HEK293T (cell line): Measurements from ENCODE around the gene SH3PXD2A.

Experiments
- CTCF ChIA-PET: fragments of 350-600 bp; formaldehyde crosslinking; extraction: SDS; loops from one replicate; lab custom pipeline; 2021; ENCODE audit warnings: antibody characterized with exemption, inconsistent platforms; lab: Yijun Ruan, JAX
- POLR2A ChIA-PET: fragments of 350-600 bp; formaldehyde crosslinking; extraction: SDS; loops from one replicate; lab custom pipeline; 2020; ENCODE audit warnings: antibody characterized with exemption, inconsistent platforms; lab: Yijun Ruan, JAX
- DNase-seq: peaks from one replicate; pipeline ENCODE4 v3.0.0; 2012; ENCODE audit warnings: mixed read lengths; ENCODE audit errors: extremely low spot score
- ARNT ChIP-seq: fragments of 450-650 bp; IDR thresholded peaks from 2 replicates; pipeline ENCODE4 v1.6.1; 2017; ENCODE audit warnings: mild to moderate bottlenecking
- BHLHE40 ChIP-seq: fragments of 450-650 bp; IDR thresholded peaks from 2 replicates; pipeline ENCODE4 v1.6.1; 2016; ENCODE audit warnings: mild to moderate bottlenecking, moderate library complexity, borderline replicate concordance
- CTBP1 ChIP-seq: fragments of 450-650 bp; IDR thresholded peaks from 2 replicates; pipeline ENCODE4 v1.6.1; 2016; ENCODE audit warnings: borderline replicate concordance
- ELF4 ChIP-seq: fragments of 450-650 bp; IDR thresholded peaks from 2 replicates; pipeline ENCODE4 v1.6.1; 2017; ENCODE audit warnings: antibody characterized with exemption
- FOXA1 ChIP-seq: fragments of 450-650 bp; IDR thresholded peaks from 2 replicates; pipeline ENCODE4 v1.6.1; 2016; ENCODE audit warnings: mild to moderate bottlenecking
- FOXK2 ChIP-seq: fragments of 450-650 bp; IDR thresholded peaks from 2 replicates; pipeline ENCODE4 v1.6.1; 2016; ENCODE audit warnings: mild to moderate bottlenecking
- FOXM1 ChIP-seq: fragments of 450-650 bp; IDR thresholded peaks from 2 replicates; pipeline ENCODE4 v1.6.1; 2017; ENCODE audit warnings: mild to moderate bottlenecking, borderline replicate concordance
- HDGF ChIP-seq: fragments of 450-650 bp; IDR thresholded peaks from 2 replicates; pipeline ENCODE4 v1.6.1; 2017; ENCODE audit warnings: antibody characterized with exemption, borderline replicate concordance
- L3MBTL2 ChIP-seq: fragments of 450-650 bp; conservative IDR thresholded peaks from 2 replicates; pipeline ENCODE4 v1.6.1; 2016; ENCODE audit warnings: mild to moderate bottlenecking
- LEF1 ChIP-seq: fragments of 450-650 bp; IDR thresholded peaks from 2 replicates; pipeline ENCODE4 v1.6.1; 2017; ENCODE audit warnings: mild to moderate bottlenecking, borderline replicate concordance
- NFRKB ChIP-seq: fragments of 450-650 bp; IDR thresholded peaks from 2 replicates; pipeline ENCODE4 v1.6.1; 2016; ENCODE audit warnings: mild to moderate bottlenecking, moderate library complexity
- PKNOX1 ChIP-seq: fragments of 450-650 bp; IDR thresholded peaks from 2 replicates; pipeline ENCODE4 v1.6.1; 2016
- SP1 ChIP-seq: fragments of 450-650 bp; IDR thresholded peaks from 2 replicates; pipeline ENCODE4 v1.6.1; 2017
- SUZ12 ChIP-seq: fragments of 450-650 bp; IDR thresholded peaks from 2 replicates; pipeline ENCODE4 v1.6.1; 2016; ENCODE audit warnings: mild to moderate bottlenecking
- TARDBP ChIP-seq: fragments of 450-650 bp; IDR thresholded peaks from 2 replicates; pipeline ENCODE4 v1.6.1; 2016
- ZNF384 ChIP-seq: fragments of 450-650 bp; IDR thresholded peaks from 2 replicates; pipeline ENCODE4 v1.6.1; 2016

SH3PXD2A gene

DNA sequence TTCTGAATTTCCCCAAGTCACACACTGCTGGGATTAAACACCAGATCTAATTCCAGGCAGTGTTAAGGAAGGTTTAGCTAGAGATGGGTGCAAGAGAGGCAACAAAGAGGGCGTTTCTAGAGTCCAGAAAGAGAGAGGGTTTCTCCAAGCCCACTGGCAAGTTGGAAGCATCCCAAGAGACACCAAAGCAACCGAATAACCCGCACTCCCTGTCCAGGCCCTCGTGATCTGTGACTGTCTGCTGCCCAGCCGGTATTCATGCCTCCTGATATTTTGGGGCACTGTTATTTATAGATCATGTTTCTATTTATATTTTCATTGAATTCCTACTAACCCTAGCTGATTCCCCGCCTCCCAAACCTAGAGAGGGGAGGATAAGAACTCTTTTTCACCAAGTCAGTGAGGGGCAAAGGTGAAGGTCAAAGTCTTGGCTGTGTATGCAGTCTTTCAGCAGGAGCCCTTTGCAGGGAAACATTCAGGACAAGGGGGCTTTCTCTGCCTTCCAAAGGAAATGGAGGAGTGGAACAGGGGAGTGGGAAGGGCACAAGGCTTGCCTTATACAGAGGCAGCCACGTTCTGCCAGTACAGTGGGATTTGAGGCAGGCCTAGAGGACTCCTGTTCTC lies 103.6 kb downstream of the SH3PXD2A start:
- no peak for DNase-seq
- ChIA-PET CTCF (interaction anchor here (1.2 kb wide), 2 partner anchors 12 to 85 kb away, joined by 3 read pairs; no protein-coding TSS in a partner anchor), POLR2A (no interaction called here)
- TF ChIP-seq L3MBTL2 (no peak), ELF4 (no peak), FOXA1 (no peak), SUZ12 (no peak), TARDBP (no peak), HDGF (no peak), FOXM1 (no peak), ARNT (no peak), CTBP1 (no peak), SP1 (no peak), NFRKB (no peak), ZNF384 (no peak), PKNOX1 (no peak), BHLHE40 (no peak), LEF1 (no peak), FOXK2 (no peak)

DNA sequence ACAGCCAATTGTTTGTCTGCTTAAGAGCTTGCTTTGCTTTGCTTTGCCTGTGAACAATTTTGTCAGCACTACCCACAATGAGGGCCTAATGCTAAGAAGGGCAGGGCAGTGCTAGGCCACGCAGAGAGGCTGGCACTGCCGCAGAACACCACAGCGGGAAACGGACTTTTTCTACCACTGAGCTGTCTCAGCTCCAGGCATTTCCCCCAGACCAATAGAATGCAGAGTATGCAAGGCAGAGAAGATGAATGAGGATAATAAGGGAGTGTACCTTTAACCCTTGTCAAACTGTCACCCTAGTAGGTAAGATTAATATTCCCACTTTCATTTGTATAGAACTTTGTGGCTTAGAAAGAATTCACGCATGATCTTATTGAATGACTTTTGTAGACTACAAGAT lies 104.5 kb downstream of the SH3PXD2A start:
- POLR2A ChIA-PET: no interaction called here
- TF ChIP-seq PKNOX1 (no peak), SUZ12 (no peak), LEF1 (no peak), HDGF (no peak), TARDBP (no peak), SP1 (no peak), ARNT (no peak), ZNF384 (no peak), CTBP1 (no peak), FOXA1 (no peak), NFRKB (no peak), FOXK2 (no peak), BHLHE40 (no peak), L3MBTL2 (no peak), FOXM1 (no peak)
- CTCF ChIA-PET: interaction anchor here (1.0 to 1.2 kb wide), 2 partner anchors 11 to 96 kb away, joined by 3 read pairs; no protein-coding TSS in a partner anchor
- DNase-seq: no peak

GRCh38 chr10:103749779-103750178 lies 105.6 kb downstream of the SH3PXD2A start:
- no peak for TF ChIP-seq TARDBP
- TF ChIP-seq SUZ12: no peak
- no peak for TF ChIP-seq PKNOX1
- no peak for TF ChIP-seq ZNF384
- no peak for TF ChIP-seq FOXM1
- TF ChIP-seq SP1: no peak
- TF ChIP-seq LEF1: no peak
- no peak for DNase-seq
- CTCF ChIA-PET: no interaction called here
- POLR2A ChIA-PET: no interaction called here

GRCh38 chr10:103748020-103748419 lies 107.4 kb downstream of the SH3PXD2A start:
- POLR2A ChIA-PET: interaction anchor here (1.1 kb wide), 1 partner anchor 18 kb away, joined by 3 read pairs; no protein-coding TSS in a partner anchor
- CTCF ChIA-PET: interaction anchor here (1.4 kb wide), 1 partner anchor 15 kb away, joined by 3 read pairs; no protein-coding TSS in a partner anchor

DNA sequence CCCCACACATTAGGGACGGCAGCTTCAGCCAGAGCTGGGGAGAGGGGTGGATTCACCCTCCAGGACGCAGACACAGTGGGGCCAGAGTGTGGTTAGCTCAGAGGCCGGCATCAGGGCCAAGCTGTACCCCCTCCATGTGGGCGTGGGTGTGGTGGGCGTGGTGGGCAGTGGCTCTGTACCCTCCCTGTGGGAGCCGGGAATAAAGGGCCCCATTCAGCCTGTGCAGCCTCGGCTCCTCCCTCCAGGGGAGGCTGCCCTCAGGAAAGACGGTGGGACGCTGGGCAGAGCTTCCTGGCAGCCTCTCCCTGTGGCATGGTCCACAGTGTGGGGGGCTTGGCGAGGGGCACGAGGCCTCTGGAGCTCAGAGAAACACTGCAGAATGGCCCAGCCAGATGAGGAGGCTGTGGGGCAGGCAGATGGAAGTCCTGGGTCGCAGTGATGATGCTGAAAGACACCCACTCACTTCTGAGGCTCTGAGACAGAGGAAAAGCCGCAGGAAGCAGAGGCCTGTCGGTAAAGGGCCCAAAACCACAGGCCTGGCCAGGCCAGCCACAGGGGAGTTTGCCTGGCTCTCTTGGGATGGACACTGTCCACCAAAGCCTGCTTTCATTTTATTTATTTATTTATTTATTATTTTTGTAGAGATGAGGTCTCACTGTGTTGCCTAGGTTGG lies 108.0 kb downstream of the SH3PXD2A start:
- ChIA-PET CTCF (interaction anchor here (1.4 kb wide), 1 partner anchor 14 kb away, joined by 3 read pairs; no protein-coding TSS in a partner anchor), POLR2A (interaction anchor here (1.1 kb wide), 1 partner anchor 17 kb away, joined by 3 read pairs; no protein-coding TSS in a partner anchor)
- DNase-seq: no peak

More at GRCh38 chr10:103748020-103748419, 107.4 kb downstream of the SH3PXD2A start:
- no peak for DNase-seq
- no peak for TF ChIP-seq TARDBP
- TF ChIP-seq BHLHE40: no peak
- no peak for TF ChIP-seq ZNF384
- no peak for TF ChIP-seq LEF1
- TF ChIP-seq FOXM1: no peak
- no peak for TF ChIP-seq SP1
- no peak for TF ChIP-seq NFRKB
- no peak for TF ChIP-seq FOXA1

GRCh38 chr10:103746598-103746997 lies 108.8 kb downstream of the SH3PXD2A start:
- DNase-seq: no peak
- ChIA-PET POLR2A (no interaction called here), CTCF (no interaction called here)
- TF ChIP-seq TARDBP: no peak
- no peak for TF ChIP-seq BHLHE40
- no peak for TF ChIP-seq FOXM1
- no peak for TF ChIP-seq FOXA1
- TF ChIP-seq ZNF384: no peak
- TF ChIP-seq SP1: no peak
- TF ChIP-seq NFRKB: no peak
- no peak for TF ChIP-seq PKNOX1
- TF ChIP-seq ELF4: no peak
- no peak for TF ChIP-seq SUZ12
- TF ChIP-seq FOXK2: no peak
- TF ChIP-seq L3MBTL2: no peak
- TF ChIP-seq CTBP1: no peak
- TF ChIP-seq ARNT: no peak
- TF ChIP-seq LEF1: no peak
- no peak for TF ChIP-seq HDGF

More for the DNA sequence above, 108.0 kb downstream of the SH3PXD2A start:
- TF ChIP-seq SP1 (no peak), L3MBTL2 (no peak), LEF1 (no peak)
